H9 (cell line): Measurements from ENCODE around the gene SPECC1L. TPM values are rescaled to one million over a fixed set of nuclear protein-coding genes. Genes with fewer than 3 reads are reported as not detected.

Experiments
- DNase-seq: peaks from one replicate; pipeline ENCODE4 v3.0.0-alpha.2; 2017
- H2AFZ ChIP-seq: one replicate; pipeline ENCODE4 v1.6.1; 2013; ENCODE audit warnings: mild to moderate bottlenecking, low read length, control low read depth, moderate library complexity
- H2AK5ac ChIP-seq: 2 replicates; pipeline ENCODE4 v1.6.1; 2013; ENCODE audit warnings: low read length, control low read depth, mixed read lengths; ENCODE audit not compliant: insufficient read length
- H2BK120ac ChIP-seq: one replicate; pipeline ENCODE4 v1.6.1; 2013; ENCODE audit warnings: low read depth, mild to moderate bottlenecking, low read length, control low read depth, inconsistent platforms; ENCODE audit not compliant: poor library complexity, severe bottlenecking
- H2BK12ac ChIP-seq: 2 replicates; pipeline ENCODE4 v1.6.1; 2013; ENCODE audit warnings: low read length, control low read depth, mixed read lengths, low read depth; ENCODE audit not compliant: insufficient read length
- H2BK15ac ChIP-seq: 2 replicates; pipeline ENCODE4 v1.6.1; 2013; ENCODE audit warnings: low read depth, low read length, control low read depth
- H2BK20ac ChIP-seq: one replicate; pipeline ENCODE4 v1.6.1; 2013; ENCODE audit warnings: low read depth, mild to moderate bottlenecking, low read length, control low read depth, inconsistent platforms; ENCODE audit not compliant: poor library complexity, severe bottlenecking
- H2BK5ac ChIP-seq: 2 replicates; pipeline ENCODE4 v1.6.1; 2013; ENCODE audit warnings: low read length, control low read depth, mixed read lengths; ENCODE audit not compliant: insufficient read length
- H3K14ac ChIP-seq: 2 replicates; pipeline ENCODE4 v1.6.1; 2013; ENCODE audit warnings: low read length, control low read depth; ENCODE audit not compliant: insufficient read depth
- H3K18ac ChIP-seq: 2 replicates; pipeline ENCODE4 v1.6.1; 2013; ENCODE audit warnings: low read depth, mild to moderate bottlenecking, mixed read lengths, low read length, control low read depth; ENCODE audit not compliant: insufficient read length
- H3K23ac ChIP-seq: 2 replicates; pipeline ENCODE4 v1.6.1; 2013; ENCODE audit warnings: low read length, control low read depth, mixed read lengths, low read depth; ENCODE audit not compliant: insufficient read length
- H3K23me2 ChIP-seq: 2 replicates; pipeline ENCODE4 v1.6.1; 2013; ENCODE audit warnings: low read depth, mild to moderate bottlenecking, mixed read lengths, low read length, control low read depth; ENCODE audit not compliant: insufficient read length, poor library complexity, severe bottlenecking
- H3K27ac ChIP-seq: 2 replicates; pipeline ENCODE4 v1.5.1; 2013; ENCODE audit warnings: low read length, control low read depth, mixed read lengths, low read depth; ENCODE audit not compliant: insufficient read length
- H3K27me3 ChIP-seq: 2 replicates; pipeline ENCODE4 v1.6.1; 2013; ENCODE audit warnings: low read length, control low read depth, inconsistent platforms; ENCODE audit not compliant: insufficient read depth
- H3K4ac ChIP-seq: 2 replicates; pipeline ENCODE4 v1.6.1; 2013; ENCODE audit warnings: low read depth, mild to moderate bottlenecking, control low read depth, inconsistent platforms, low read length, moderate library complexity
- H3K4me1 ChIP-seq: 2 replicates; pipeline ENCODE4 v1.6.1; 2013; ENCODE audit warnings: low read length, control low read depth, inconsistent platforms; ENCODE audit not compliant: insufficient read depth
- H3K4me2 ChIP-seq: 2 replicates; pipeline ENCODE4 v1.6.1; 2013; ENCODE audit warnings: low read length, control low read depth, mixed read lengths; ENCODE audit not compliant: insufficient read length, insufficient read depth
- H3K56ac ChIP-seq: 2 replicates; pipeline ENCODE4 v1.6.1; 2013; ENCODE audit warnings: low read depth, mild to moderate bottlenecking, mixed read lengths, low read length, control low read depth; ENCODE audit not compliant: insufficient read length
- H3K79me1 ChIP-seq: 2 replicates; pipeline ENCODE4 v1.6.1; 2013; ENCODE audit warnings: low read depth, mild to moderate bottlenecking, moderate library complexity, low read length, control low read depth, inconsistent platforms; ENCODE audit not compliant: insufficient read depth, poor library complexity, severe bottlenecking
- H3K79me2 ChIP-seq: 2 replicates; pipeline ENCODE4 v1.6.1; 2013; ENCODE audit warnings: low read length, control low read depth, inconsistent platforms; ENCODE audit not compliant: insufficient read depth
- H3K9ac ChIP-seq: 2 replicates; pipeline ENCODE4 v1.6.1; 2013; ENCODE audit warnings: low read length, control low read depth, mixed read lengths; ENCODE audit not compliant: insufficient read length; ENCODE audit errors: extremely low read depth
- H3K9me3 ChIP-seq: one replicate; pipeline ENCODE4 v1.6.1; 2013; ENCODE audit warnings: low read depth, low read length, inconsistent platforms; ENCODE audit not compliant: control insufficient read depth
- H3T11ph ChIP-seq: one replicate; pipeline ENCODE4 v1.6.1; 2013; ENCODE audit warnings: mild to moderate bottlenecking, low read length, control low read depth, inconsistent platforms
- H4K20me1 ChIP-seq: one replicate; pipeline ENCODE4 v1.6.1; 2013; ENCODE audit not compliant: control insufficient read depth, insufficient read length, insufficient read depth
- H4K5ac ChIP-seq: 2 replicates; pipeline ENCODE4 v1.6.1; 2013; ENCODE audit warnings: low read depth, mild to moderate bottlenecking, mixed read lengths, low read length, control low read depth; ENCODE audit not compliant: insufficient read length
- H4K8ac ChIP-seq: replicated peaks from 2 replicates; pipeline ENCODE4 v1.6.1; 2013; ENCODE audit warnings: low read length, control low read depth, mixed read lengths, low read depth; ENCODE audit not compliant: insufficient read length
- H4K91ac ChIP-seq: 2 replicates; pipeline ENCODE4 v1.6.1; 2013; ENCODE audit warnings: low read depth, mild to moderate bottlenecking, moderate library complexity, mixed read lengths, low read length, control low read depth; ENCODE audit not compliant: insufficient read length
- H3K27ac Mint-ChIP-seq, 3 experiments: 2 replicates in 2 of 3; 3 replicates in 1 of 3; pipeline ENCODE4 v1.8.0; 2020 to 2021; ENCODE audit warnings: mixed read lengths in 3 of 3, mild to moderate bottlenecking in 1 of 3, moderate library complexity in 1 of 3
- H3K27me3 Mint-ChIP-seq: 2 replicates; pipeline ENCODE4 v1.8.0; 2021; ENCODE audit warnings: low read depth, mild to moderate bottlenecking, moderate library complexity, mixed read lengths
- H3K36me3 Mint-ChIP-seq, 3 experiments: 2 replicates in 2 of 3; 3 replicates in 1 of 3; pipeline ENCODE4 v1.8.0; 2020 to 2021; ENCODE audit warnings: low read depth in 3 of 3, mixed read lengths in 3 of 3; ENCODE audit not compliant: insufficient read depth in 1 of 3
- H3K4me1 Mint-ChIP-seq, 2 experiments: 2 replicates each; pipeline ENCODE4 v1.8.0; 2020; ENCODE audit warnings: mixed read lengths in 2 of 2
- H3K4me3 Mint-ChIP-seq, 2 experiments: 2 replicates in 1 of 2; 3 replicates in 1 of 2; pipeline ENCODE4 v1.8.0; 2020 to 2021; ENCODE audit warnings: mild to moderate bottlenecking in 2 of 2, mixed read lengths in 2 of 2, moderate library complexity in 1 of 2
- H3K9me3 Mint-ChIP-seq, 2 experiments: 2 replicates in 1 of 2; 3 replicates in 1 of 2; pipeline ENCODE4 v1.8.0; 2020; ENCODE audit warnings: mild to moderate bottlenecking in 2 of 2, mixed read lengths in 2 of 2, moderate library complexity in 1 of 2
- WGBS: extraction: QIAGEN DNeasy Blood & Tissue Kit; methylation state at CpG from one replicate; pipeline ENCODE4 v1.1.7; 2013; ENCODE audit warnings: missing lambda C conversion rate, low lambda C conversion rate, mixed read lengths; ENCODE audit not compliant: insufficient read length; ENCODE audit errors: extremely low coverage; 5-methylcytosine and 5-hydroxymethylcytosine counted together
- total RNA-seq: library from RNA; stranded (reverse); gene quantifications from 2 replicates; pipeline ENCODE4 v1.2.1, GENCODE V29; 2021
- TF ChIP-seq, protein P1 (sequence below): fragments of 200-600 bp; sonication (generic); conservative IDR thresholded peaks from 3 replicates; pipeline ENCODE4 v1.8.0; 2021; ENCODE audit warnings: antibody characterized with exemption, mild to moderate bottlenecking

Gene SPECC1L
- total RNA-seq, 1 experiment from 2014 or later, result 57.1 TPM

DNA sequence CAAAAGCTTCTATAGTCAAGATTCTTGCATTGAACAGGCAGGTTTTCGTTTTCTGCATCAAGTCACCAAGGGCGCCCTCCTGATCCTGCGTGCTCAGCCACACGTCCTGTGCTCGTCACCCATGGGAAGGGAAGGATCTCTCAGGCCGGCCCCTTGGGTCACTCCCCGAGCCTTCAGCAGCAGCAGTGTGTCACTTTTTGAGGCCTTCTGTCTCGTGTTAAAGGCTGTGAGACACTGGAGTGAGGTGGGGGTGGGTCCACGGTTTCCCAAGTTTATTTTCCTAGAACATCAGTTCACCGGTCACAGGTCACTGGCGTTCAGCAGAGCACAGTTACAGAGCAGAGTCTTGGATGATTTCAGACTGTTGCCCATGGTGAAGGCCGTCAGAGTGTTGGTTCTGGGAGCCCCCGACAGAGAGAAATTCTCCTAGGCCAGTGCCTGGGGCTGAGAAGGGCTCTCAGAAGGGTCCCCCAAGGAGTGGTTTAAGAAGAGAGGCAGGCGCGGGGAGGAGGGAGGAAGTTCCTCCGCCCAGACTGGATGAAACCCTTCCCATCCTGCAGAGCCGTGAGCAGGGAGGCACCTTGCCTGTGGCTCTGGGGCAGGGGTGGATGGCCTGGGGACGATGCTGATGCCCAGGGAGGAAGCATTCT is 143.2 kb downstream of the SPECC1L start:
- Histone ChIP-seq H2BK20ac (no peak overlapping the region), H4K20me1 (no peaks in the 10 kb centered on the region), H3K14ac (no peak overlapping the region), H3K4me2 (no peak overlapping the region), H3K56ac (no peak overlapping the region), H4K5ac (no peak overlapping the region), H4K91ac (no peak overlapping the region), H3K27ac (no peak overlapping the region), H2BK15ac (no peak overlapping the region), H2BK12ac (no peak overlapping the region), H3K9me3 (no peaks in the 10 kb centered on the region), H3K18ac (no peak overlapping the region), H3K27me3 (no peaks in the 10 kb centered on the region), H2AK5ac (no peak overlapping the region), H3K23me2 (no peaks in the 10 kb centered on the region), H2AFZ (no peak overlapping the region), H3K79me2 (no peaks in the 10 kb centered on the region), H2BK120ac (no peak overlapping the region), H3K4me1 (no peaks in the 10 kb centered on the region), H3K4ac (no peak overlapping the region), H3K23ac (no peak overlapping the region), H4K8ac (no peak overlapping the region), H3K9ac (no peak overlapping the region), H2BK5ac (no peak overlapping the region), H3K79me1 (no peaks in the 10 kb centered on the region), H3T11ph (no peak overlapping the region)
- no CpG with 5 or more reads among the region's 18 CpGs for WGBS
- TF ChIP-seq, protein P1, sequence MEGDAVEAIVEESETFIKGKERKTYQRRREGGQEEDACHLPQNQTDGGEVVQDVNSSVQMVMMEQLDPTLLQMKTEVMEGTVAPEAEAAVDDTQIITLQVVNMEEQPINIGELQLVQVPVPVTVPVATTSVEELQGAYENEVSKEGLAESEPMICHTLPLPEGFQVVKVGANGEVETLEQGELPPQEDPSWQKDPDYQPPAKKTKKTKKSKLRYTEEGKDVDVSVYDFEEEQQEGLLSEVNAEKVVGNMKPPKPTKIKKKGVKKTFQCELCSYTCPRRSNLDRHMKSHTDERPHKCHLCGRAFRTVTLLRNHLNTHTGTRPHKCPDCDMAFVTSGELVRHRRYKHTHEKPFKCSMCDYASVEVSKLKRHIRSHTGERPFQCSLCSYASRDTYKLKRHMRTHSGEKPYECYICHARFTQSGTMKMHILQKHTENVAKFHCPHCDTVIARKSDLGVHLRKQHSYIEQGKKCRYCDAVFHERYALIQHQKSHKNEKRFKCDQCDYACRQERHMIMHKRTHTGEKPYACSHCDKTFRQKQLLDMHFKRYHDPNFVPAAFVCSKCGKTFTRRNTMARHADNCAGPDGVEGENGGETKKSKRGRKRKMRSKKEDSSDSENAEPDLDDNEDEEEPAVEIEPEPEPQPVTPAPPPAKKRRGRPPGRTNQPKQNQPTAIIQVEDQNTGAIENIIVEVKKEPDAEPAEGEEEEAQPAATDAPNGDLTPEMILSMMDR, result no peak
- peak overlapping the region in 1 of 3 experiments; percentile 67; a peak in 2 of 7 replicates for H3K27ac Mint-ChIP-seq
- no peak overlapping the region for H3K4me3 Mint-ChIP-seq
- no peaks in the 10 kb centered on the region for H3K27me3 Mint-ChIP-seq
- H3K4me1 Mint-ChIP-seq, result peaks cover 2 to 3% of the 10 kb centered on the region in 2 experiments; a peak in 3 of 4 replicates
- H3K36me3 Mint-ChIP-seq, result peaks cover 4 to 32% (median 30%) of the 10 kb centered on the region in 3 experiments; a peak in 6 of 7 replicates
- no peaks in the 10 kb centered on the region for H3K9me3 Mint-ChIP-seq
- no peak for DNase-seq
